GM18499 (cell line): Measurements from ENCODE around the gene NFAM1.

ENCODE experiments used
- ATAC-seq: cut with Tn5 transposase; IDR thresholded peaks from one replicate; pipeline ENCODE4 v1.9.1; 2021; ENCODE audit warnings: moderate number of reproducible peaks; ENCODE audit not compliant: insufficient read depth, unreplicated experiment

The NFAM1 gene

DNA sequence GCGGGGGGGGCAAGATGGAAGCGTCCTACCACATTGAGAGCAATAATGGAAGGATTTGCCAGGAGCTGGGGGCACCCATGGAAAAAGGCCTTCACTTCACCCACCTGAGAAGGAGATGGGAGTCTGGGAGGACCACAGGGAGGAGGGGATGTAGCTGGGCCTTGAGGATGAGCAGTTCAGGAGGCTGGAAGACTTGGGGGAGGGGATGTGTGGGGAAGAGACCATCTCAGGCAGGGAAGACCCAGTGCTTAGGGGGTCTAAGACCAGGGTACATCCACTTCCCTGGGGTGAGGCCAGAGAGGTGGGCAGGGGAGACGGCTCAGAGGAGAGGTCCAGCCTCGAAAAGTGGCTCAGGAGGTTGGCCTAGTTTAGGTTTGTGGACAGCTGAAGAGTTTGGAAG is 90.4 kb downstream of the NFAM1 start:
- no peak for ATAC-seq

DNA sequence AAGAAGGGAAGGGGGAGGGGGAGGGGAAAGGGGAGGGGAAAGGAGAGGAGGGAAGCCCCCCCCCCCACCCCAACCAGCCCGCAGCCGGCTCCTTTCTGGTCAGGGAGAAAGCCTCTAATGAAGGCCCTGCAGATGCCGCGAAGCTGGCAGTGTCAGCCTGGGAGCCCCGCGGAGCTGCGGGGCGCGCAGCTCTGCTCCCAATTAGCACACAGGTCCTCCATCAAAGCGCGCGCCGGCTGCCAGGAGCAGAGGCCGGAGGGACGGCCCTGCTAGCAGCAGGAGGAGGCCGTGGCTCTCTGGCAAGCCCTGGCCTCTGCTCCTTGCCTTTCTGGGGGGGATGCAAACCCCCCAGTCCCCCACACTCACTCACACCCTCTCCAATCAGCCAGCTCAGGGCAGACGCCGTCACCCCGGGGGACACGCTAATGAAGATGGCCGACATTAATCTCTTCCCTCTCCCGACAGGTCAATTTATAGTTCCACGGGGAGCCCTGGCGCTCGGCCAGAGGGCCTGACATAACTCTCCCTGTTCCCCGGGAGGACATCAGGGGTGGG is 91.3 kb downstream of the NFAM1 start:
- ATAC-seq, result no peak

DNA sequence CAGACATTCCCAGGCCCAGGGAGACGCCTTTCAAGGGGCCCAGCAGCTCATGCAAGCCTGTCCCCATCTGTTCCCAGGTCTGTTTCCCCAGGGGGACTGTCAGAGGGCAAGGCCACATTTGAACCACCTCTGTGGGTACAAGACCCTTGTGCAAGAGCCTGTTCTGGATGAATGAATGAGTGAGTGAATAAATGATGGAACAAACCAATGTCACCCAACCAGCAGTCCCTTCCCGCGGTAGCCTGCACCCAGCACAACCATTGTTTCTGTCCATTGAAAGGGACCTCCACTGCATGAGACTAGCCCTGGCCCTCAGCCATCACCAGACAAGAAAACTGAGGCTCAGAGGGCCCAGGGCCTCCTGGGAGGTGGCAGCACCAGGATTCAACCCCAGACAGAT is 92.1 kb downstream of the NFAM1 start:
- no peak for ATAC-seq

DNA sequence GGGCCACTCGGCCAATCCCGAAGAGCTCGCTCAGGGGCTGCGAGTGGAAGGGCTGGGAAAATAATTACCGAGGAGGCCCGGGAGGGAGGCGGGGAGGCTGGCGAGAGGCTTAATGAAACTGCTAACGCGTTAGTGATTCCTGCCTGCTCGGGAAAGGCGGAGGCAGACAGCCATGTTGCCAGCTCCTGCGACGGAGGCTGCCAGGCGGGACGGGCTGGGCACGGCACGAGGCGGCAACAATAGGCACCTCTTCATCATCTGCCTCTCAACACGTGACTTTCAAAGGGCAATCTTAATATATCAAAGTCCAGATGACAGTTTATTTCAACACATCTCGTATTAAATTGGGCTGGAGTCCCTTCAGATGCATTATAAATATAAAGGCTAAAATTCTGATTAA is 93.7 kb downstream of the NFAM1 start:
- ATAC-seq, result no peak

DNA sequence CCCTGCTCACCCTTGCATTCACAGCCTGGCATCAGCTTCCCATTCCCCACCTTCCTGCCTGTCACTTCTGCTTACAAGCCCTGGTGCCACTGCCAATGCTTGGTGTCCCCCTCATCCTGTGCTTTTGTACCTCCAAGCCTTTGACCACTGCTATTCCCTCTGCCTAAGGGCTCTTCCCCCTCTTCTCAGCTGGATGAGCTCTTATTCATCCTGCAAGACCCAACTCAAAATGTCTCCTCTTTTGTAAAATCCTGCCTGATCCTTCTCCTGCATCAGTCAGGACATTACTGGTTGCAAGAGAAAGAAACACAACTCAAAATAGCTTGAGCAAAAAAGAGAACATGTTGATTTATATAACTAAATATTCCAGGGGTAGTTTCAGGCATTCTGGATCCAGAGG is 94.8 kb downstream of the NFAM1 start:
- ATAC-seq, result no peak

DNA sequence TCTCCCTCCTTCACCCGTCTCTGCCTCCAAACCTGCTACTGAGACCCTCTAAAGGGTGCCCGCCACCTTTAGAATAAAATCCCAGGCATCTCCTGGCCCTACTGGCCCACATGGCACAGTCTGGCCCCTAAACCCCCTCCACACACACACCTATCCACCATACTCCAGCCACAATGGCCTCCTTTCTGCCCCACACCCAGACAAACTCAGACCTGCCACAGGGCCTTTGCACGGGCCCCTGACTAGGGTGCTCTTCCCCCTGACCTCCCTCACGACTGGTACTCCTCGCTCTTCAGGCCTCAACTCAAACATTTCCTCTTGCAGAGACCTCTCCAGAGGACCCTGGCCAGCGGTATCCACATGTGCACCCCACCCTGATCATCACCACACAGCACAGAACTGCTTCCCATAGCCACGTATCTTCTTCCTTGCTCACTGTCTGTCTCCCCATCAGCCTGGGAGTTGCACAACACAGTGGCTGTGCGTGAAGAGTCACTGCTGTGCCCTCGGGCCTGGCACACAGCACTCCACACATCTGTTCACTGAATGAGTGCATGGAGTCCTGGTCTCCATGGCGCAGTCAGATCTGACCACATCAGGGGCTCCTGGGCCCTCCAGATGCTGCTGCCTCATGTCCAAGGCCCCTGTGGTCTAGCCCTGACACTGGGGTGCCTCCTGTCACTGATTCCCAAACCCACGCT is 95.5 kb downstream of the NFAM1 start:
- ATAC-seq, result no peak

DNA sequence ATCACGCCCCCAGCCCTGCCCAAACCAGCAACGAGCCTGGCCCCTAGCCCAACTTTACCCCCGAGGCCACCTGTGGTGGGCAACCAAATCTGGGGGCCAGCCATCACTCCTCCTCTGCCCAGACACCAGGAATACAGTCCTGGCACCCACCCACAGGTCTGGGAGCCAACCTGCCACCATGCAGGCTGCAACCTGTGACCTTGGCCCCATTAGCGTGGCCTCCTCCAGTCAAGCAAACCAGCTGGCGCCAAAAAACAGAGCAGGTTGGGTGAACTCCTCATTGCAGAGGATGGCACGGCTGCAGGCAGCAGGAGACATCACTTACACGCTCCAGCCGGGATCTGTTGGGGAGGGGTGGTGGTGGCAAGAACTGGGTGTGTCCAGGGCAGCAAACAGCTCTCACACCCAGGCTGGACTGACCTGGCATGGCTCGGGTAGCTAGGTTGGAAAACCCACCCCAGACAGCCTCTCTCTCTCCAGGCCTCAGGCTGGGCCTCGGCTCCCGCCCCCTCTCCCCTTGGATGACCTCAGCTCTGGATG is 96.3 kb downstream of the NFAM1 start:
- ATAC-seq, result no peak

DNA sequence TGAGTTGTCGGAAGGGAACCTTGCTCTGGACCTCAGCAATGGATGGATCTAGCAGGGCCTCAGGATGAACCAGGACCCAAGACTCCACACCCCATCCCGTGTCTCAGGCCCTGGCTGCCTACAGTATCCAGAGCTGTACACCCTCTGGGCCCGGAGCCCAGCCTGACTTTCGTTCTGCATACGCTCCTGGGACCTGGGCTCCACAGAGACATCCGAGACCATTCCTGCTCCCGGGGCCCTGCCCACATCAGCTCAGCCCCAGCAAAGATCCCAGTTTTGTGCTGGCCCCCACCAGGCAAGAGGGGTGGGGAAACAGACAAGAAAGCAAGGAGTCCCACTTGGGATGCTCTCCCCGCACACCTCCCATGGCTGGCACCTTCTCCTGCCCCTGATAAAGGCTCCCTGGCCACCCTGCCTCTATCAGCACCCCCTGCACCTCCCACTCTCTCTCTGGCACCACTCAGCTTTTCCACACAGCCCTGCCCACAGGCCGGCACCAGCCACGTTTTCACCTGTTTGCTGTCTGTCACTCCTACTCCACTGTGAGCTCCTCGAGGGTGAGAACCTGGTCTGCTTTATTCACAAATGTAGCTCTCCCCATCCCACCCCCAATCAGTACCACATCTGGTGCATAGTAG is 97.2 kb downstream of the NFAM1 start:
- ATAC-seq, result no peak

DNA sequence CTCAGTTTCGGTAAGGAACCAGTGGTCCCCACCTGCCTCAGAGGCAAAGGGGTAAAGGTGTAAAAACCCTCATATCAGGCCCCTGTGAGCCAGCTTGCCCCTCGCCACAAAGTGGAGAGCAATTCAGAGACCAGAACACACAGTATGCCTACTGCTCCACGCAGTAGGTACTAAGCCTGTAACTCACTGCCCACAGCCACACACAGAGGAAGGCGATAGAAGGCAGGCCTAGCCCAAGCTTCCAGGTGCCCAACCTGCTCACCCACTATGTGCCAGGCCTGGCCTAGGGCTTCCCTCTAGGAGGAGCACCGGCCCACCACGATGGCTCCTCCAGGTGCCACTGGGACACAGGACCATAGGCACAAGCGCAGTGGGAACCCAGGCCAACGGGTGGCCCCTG is 98.7 kb downstream of the NFAM1 start:
- no peak for ATAC-seq

DNA sequence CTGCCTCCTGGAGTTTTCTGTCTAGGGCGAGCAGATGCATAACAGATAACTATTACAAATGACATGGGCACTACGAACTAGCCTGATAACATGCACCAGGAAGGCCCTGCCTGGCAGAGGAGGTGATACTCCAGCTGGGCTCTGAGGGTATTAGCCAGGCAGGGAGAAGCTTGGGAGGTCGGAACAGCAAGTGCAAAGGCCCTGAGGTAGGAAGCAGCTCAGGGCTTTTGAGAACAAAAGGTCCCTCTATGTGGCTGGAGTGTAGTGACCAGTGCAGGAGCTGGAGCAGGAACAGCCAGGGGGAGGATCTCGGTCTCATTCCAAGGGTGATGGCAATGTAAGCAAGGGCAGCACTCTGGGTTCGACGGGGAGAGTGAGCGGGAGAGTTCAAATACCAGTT is 100.1 kb downstream of the NFAM1 start:
- no peak for ATAC-seq

DNA sequence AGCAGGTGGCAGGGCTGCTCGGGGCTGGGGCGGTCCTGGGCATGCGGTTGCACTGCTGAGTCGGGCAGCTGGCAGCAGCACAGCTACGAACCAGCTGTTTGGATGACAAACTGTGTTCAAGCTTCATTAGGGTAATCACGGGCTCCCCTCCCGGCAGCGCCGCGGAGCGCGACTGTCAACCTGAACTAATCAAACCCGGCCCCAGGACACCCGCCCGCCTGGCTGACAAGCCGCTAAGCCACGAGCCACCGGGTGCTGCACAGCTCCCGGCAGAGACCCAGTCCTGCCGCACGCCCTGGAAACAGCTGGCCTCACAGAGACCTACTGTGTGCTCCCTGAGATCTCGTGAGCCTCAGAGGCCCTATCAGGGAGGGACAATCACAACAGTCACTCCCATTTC is 101.2 kb downstream of the NFAM1 start:
- no peak for ATAC-seq
